ENCODE data around the gene TECPR2. TPM values are rescaled to one million over a fixed set of nuclear protein-coding genes. Genes with fewer than 3 reads are reported as not detected.

Gene TECPR2
- total and polyA plus RNA-seq, 10 of the 15 experiments (the other 5 are each of a cell fraction or from before 2014, with no cell fraction given) = 0.15 to 10.0 (median 3.0) TPM

- Histone ChIP-seq H3K9me3 (replicated peaks; ENCODE audit: control insufficient read depth, insufficient read depth, low read length) (no peaks in the 10 kb centered on the region), H3K27me3 (replicated peaks in 1 of 2; ENCODE audit: control insufficient read depth in 2 of 2, insufficient read depth in 2 of 2, low read length in 1 of 2) (no peaks in the 10 kb centered on the region), H3K4me1 (ENCODE audit: control insufficient read depth, insufficient read depth, low read length) (no peaks in the 10 kb centered on the region), H3K79me2 (ENCODE audit: control insufficient read depth, insufficient read depth, low read length) (no peaks in the 10 kb centered on the region), H3K9ac (ENCODE audit: control insufficient read depth, insufficient read depth, low read length) (no peak overlapping the region), H3K36me3 (ENCODE audit: control insufficient read depth in 2 of 2, insufficient read depth in 2 of 2, low read length in 1 of 2) (no peaks in the 10 kb centered on the region), H3K4me3 (no peak overlapping the region), H4K20me1 (ENCODE audit: control insufficient read depth, insufficient read depth) (no peaks in the 10 kb centered on the region), H2AFZ (ENCODE audit: control insufficient read depth, low read depth, low read length) (no peak overlapping the region), H3K27ac (ENCODE audit: control insufficient read depth, insufficient read depth) (no peak overlapping the region), H3K4me2 (ENCODE audit: control insufficient read depth, insufficient read depth) (no peak overlapping the region)
- ChIA-PET CTCF (interaction anchor here (0.6 kb wide), 1 partner anchor 518 kb away, joined by 3 read pairs; no protein-coding TSS in a partner anchor), RAD21 (ENCODE audit: unreplicated experiment) (no interaction called here), SMC1A (ENCODE audit: uncharacterized antibody, unreplicated experiment) (no interaction called here), POLR2A (no interaction called here)
- no peak for DNase-seq (ENCODE audit: low read depth, low spot score)
- no peak for TF ChIP-seq ESRRA (IDR thresholded peaks at IDR 0.05; ENCODE audit: low read length)
- TF ChIP-seq MAX (IDR thresholded peaks at IDR 0.05; ENCODE audit: low read depth, low read length) = no peak
- TF ChIP-seq CTCF (IDR thresholded peaks at IDR 0.05 in 2 of 3, conservative IDR thresholded peaks at IDR 0.05 in 1 of 3; ENCODE audit: control insufficient read depth in 2 of 3, extremely low read depth in 1 of 3, insufficient read depth in 1 of 3, low read depth in 3 of 3, low read length in 3 of 3) = no peak
- TF ChIP-seq PML (IDR thresholded peaks at IDR 0.05; ENCODE audit: low read length) = no peak
- no peak for TF ChIP-seq MEF2A (IDR thresholded peaks at IDR 0.05; ENCODE audit: insufficient read depth, low read depth, low read length)
- no peak for TF ChIP-seq SREBF1 (IDR thresholded peaks at IDR 0.05; ENCODE audit: low read length)
- no peak for TF ChIP-seq BRCA1 (IDR thresholded peaks at IDR 0.05; ENCODE audit: low read depth, low read length)
- TF ChIP-seq HDAC6 (IDR thresholded peaks at IDR 0.05; ENCODE audit: unreplicated experiment) = no peak
- no peak for TF ChIP-seq KLF5 (IDR thresholded peaks at IDR 0.05; ENCODE audit: partially characterized antibody)
- TF ChIP-seq SREBF2 (IDR thresholded peaks at IDR 0.05; ENCODE audit: low read length) = no peak
- no peak for TF ChIP-seq ZNF207 (IDR thresholded peaks at IDR 0.05; ENCODE audit: borderline replicate concordance)
- no peak for FAIRE-seq
- intact Hi-C loops (cut with micrococcal nuclease; ENCODE audit: unreplicated experiment) (no loop called here), in situ Hi-C loops (cut with MboI) (no loop called here)
- no peak for ATAC-seq
- WGBS (ENCODE audit: insufficient coverage, insufficient replicate concordance, low lambda C conversion rate, missing lambda C conversion rate) = 88% methylated on average over 9 of the region's 9 CpGs
- BruUV-seq (replicated peaks) = no TSS peak
These were observed 54.3 kb downstream of the TECPR2 start for GRCh38 chr14:102417001-102417431.

All from GM12878 (cell line).